Dendritic cell treated with granulocyte-macrophage colony-stimulating factor and Interleukin-4, amounts not matched to agents 40 ng/mL and 50 ng/mL, for 4 days (primary cell): ENCODE data around the gene GALNT6.

Experiments
- H3K27ac Mint-ChIP-seq: one replicate; pipeline ENCODE4 v1.8.0; 2022; ENCODE audit warnings: mild to moderate bottlenecking, mixed read lengths
- H3K27me3 Mint-ChIP-seq: one replicate; pipeline ENCODE4 v1.8.0; 2022; ENCODE audit warnings: mild to moderate bottlenecking, mixed read lengths
- H3K36me3 Mint-ChIP-seq: one replicate; pipeline ENCODE4 v1.8.0; 2022; ENCODE audit warnings: low read depth, mixed read lengths
- H3K4me1 Mint-ChIP-seq: one replicate; pipeline ENCODE4 v1.8.0; 2022; ENCODE audit warnings: low read depth, mixed read lengths
- H3K4me3 Mint-ChIP-seq: one replicate; pipeline ENCODE4 v1.8.0; 2022; ENCODE audit warnings: mild to moderate bottlenecking, moderate library complexity, mixed read lengths
- H3K9me3 Mint-ChIP-seq: one replicate; pipeline ENCODE4 v1.8.0; 2022; ENCODE audit warnings: mixed read lengths
- intact Hi-C: fragments of 100-400 bp; cut with micrococcal nuclease; formaldehyde crosslinking; loops from one replicate; pipeline ENCODE4 v1.15.0; 2022

Gene GALNT6, protein sequence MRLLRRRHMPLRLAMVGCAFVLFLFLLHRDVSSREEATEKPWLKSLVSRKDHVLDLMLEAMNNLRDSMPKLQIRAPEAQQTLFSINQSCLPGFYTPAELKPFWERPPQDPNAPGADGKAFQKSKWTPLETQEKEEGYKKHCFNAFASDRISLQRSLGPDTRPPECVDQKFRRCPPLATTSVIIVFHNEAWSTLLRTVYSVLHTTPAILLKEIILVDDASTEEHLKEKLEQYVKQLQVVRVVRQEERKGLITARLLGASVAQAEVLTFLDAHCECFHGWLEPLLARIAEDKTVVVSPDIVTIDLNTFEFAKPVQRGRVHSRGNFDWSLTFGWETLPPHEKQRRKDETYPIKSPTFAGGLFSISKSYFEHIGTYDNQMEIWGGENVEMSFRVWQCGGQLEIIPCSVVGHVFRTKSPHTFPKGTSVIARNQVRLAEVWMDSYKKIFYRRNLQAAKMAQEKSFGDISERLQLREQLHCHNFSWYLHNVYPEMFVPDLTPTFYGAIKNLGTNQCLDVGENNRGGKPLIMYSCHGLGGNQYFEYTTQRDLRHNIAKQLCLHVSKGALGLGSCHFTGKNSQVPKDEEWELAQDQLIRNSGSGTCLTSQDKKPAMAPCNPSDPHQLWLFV

DNA sequence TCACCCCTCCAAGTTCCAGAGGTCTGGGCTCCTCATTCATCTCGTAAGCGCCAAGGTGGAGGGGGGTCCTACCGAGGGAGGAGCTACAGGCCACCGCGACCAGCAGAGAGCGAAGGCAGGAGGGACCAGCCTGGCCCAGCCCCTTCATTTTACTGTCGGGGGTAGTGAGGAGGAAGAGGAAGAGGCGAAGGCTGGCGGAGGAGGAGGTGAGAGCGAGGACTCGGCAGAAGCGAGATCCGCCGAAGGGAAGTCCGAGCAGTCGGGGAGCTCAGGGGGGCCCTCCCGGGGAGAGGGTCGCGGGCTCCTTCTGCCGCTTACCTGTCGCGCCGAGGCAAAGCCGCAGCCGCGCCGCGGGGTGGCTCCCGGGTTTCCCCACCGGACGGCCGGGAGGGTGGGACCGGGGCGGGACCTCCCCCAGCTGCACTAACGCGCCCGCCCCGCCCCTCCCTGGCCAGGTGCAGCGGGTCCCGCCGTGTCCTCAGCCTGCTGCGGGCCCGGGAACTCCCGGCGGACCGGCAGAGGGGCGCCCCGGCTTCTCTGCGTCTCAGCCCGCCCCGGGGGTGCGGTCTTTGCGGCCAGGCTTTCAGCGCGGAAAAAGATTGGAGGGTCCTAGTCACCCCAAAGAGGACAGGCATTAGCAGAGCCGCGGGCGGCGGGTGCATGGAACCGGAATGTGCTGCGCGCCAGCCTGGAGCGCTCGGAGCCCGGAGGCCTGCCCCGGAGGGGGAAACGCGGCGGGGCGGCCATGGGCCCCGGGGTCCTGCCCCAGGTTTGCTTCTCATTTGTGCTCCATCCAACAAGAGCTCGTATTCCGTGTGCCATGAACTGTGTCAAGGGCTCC lies at the start of gene GALNT6:
GALNT6 (minus strand) TSS at position 124 of the 841 bp plus-strand sequence. CDS start 11,625 bp downstream, outside the sequence.
- Mint-ChIP-seq H3K27me3 (no peaks in the 10 kb centered on the region), H3K4me1 (peaks cover 77% of the 10 kb centered on the region), H3K9me3 (no peaks in the 10 kb centered on the region), H3K27ac (peak within 1 kb of the TSS; percentile 96), H3K4me3 (peak within 1 kb of the TSS; percentile 94), H3K36me3 (peaks cover 8% of the 10 kb centered on the region)
- intact Hi-C loops = no loop called here

DNA sequence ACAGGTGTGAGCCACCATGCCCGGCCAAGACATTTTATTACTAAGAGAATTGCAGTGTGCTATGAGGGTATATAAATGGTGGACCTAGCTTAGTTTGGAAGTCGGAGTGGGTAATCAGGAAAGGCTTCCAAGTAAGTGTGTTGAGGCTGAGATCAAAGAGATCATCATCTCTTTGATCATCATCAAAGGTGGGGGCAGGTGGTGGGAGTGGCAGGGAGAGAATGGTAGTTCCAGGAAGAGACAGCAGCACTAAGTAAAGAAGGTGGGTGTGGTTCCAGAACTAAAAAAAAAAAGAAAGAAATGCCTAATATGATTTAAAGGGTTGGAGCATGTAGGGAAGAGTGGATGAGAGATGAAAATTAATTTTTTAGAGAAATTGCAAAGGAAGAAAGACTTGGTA lies 48.1 kb upstream of the GALNT6 start:
- no peak overlapping the region for H3K27ac Mint-ChIP-seq

DNA sequence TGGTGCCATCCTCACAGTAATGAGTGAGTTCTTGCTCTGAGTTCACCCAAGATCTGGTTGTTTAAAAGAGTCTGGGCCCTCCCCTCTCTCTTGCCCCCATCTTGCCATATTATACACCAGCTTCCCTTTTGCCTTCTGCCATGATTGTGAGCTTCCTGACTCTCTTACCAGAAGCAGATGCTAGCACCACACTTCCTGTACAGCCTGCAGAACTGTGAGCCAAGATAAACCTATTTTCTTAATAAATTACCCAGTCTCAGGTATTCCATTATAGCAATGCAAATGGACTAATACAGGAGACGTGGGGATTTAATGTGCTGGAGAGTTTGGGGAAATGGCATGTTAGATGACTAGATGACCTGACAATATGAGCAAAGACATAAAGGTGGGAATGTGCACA lies 46.2 kb upstream of the GALNT6 start:
- Mint-ChIP-seq H3K9me3 (no peaks in the 10 kb centered on the region), H3K27me3 (peaks cover 1% of the 10 kb centered on the region), H3K4me3 (no peak overlapping the region), H3K27ac (no peak overlapping the region), H3K4me1 (peaks cover 14% of the 10 kb centered on the region), H3K36me3 (no peaks in the 10 kb centered on the region)
- intact Hi-C loops = no loop called here

More for the DNA sequence above, 48.1 kb upstream of the GALNT6 start:
- Mint-ChIP-seq H3K36me3 (no peaks in the 10 kb centered on the region), H3K27me3 (peaks cover 1% of the 10 kb centered on the region), H3K4me3 (no peak overlapping the region), H3K4me1 (peaks cover 9% of the 10 kb centered on the region), H3K9me3 (no peaks in the 10 kb centered on the region)
- intact Hi-C loops = no loop called here

DNA sequence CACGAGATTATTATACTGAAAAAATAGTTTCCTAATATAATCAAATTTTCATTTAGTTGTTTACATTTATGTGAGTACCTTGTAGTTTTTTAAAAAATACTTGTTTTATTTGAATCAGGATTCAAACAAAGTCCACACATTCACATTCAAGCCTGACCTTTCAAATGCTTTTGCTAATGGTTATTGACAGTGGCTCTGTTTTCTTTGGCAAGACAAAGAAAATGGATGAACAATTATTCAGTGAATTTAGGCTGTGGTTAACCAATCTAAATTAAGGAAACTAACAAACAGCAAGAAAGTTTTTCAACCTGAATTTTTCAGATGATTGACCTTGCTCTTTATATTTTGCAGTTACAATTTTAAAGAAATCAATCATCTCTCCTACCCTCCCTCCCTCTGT lies 43.1 kb upstream of the GALNT6 start:
- H3K36me3 Mint-ChIP-seq = no peaks in the 10 kb centered on the region
- H3K4me3 Mint-ChIP-seq = no peak overlapping the region
- peaks cover 2% of the 10 kb centered on the region for H3K27me3 Mint-ChIP-seq
- peaks cover 5% of the 10 kb centered on the region for H3K4me1 Mint-ChIP-seq
- no peaks in the 10 kb centered on the region for H3K9me3 Mint-ChIP-seq
- no peak overlapping the region for H3K27ac Mint-ChIP-seq
- intact Hi-C loops = no loop called here

DNA sequence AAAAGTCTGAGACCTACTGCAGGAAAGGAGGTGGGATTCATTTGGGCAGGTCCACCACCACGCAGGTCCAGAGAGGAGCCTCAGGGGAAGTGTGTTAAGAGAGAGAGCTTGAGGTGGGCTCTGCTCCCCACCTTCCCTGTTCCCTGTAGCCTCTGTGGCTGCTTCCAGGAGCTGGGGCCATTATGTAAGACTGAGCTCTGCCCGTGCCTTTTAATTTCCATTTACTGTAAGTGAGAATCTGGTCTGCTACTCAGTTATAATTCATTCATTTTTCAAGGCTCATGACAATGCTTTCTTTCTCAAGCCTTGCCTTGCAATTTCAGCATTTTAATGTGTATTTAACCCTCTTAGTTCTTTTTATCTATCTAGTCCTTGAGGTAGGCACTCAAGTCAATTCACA lies 41.7 kb upstream of the GALNT6 start:
- no peaks in the 10 kb centered on the region for H3K9me3 Mint-ChIP-seq
- H3K4me3 Mint-ChIP-seq = no peak overlapping the region
- no peaks in the 10 kb centered on the region for H3K36me3 Mint-ChIP-seq
- intact Hi-C loops = no loop called here
- peaks cover 5% of the 10 kb centered on the region for H3K4me1 Mint-ChIP-seq
- peaks cover 2% of the 10 kb centered on the region for H3K27me3 Mint-ChIP-seq
- H3K27ac Mint-ChIP-seq = no peak overlapping the region

DNA sequence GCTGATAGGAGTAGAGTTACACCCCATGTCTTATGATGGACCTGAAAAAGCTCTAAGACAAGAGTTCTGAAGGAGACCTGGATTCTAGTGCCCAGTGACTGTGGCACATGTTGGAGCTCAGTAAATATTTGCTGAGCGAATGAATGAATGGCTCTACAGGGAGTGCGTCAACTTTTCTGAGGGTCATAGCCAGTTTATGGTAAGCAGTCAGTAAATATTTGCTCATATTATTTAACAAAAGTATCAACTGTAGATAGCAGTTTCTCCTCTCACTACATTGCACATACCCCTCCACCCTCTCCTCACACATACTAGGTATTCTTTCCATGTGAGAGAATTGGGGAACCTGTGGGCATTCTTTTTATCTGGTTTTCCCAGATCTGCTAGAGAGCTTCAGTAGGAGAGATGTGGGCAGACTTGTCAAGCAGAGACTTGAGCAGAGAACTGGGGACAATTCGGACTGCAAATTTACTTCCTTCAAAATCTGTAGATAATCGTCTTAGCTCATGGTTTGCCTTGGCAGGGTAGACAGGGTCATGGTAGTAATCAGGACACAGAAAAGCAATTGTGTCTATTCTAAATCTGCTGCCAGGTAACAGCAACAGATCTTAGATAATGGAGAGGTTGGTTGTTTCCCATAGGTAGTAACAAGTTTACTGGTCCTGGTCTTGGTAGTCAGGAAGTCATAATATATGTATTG lies 39.1 kb upstream of the GALNT6 start:
- no peak overlapping the region for H3K4me3 Mint-ChIP-seq
- intact Hi-C loops = no loop called here
- H3K9me3 Mint-ChIP-seq = no peaks in the 10 kb centered on the region
- H3K4me1 Mint-ChIP-seq = peaks cover 6% of the 10 kb centered on the region
- no peaks in the 10 kb centered on the region for H3K36me3 Mint-ChIP-seq
- no peak overlapping the region for H3K27ac Mint-ChIP-seq
- H3K27me3 Mint-ChIP-seq = peaks cover 13% of the 10 kb centered on the region

DNA sequence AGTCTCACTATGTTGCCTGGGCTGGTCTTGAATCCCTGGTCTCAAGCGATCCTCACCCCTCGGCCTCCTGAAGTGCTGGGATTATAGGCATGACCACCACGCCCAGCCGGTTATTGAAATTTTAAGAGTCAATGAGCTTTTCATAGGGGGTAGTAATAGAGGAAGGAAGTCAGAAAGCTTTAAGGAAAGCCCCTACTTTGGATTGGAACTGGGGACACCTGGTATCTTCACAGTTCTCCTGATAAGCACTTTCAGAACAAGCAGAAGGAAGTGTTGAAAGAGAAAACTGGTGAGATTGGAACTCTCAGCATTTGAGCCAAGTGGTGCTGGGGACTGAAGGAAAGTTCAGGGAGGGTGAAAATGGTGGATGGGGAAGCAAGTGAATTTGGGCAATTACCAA lies 38.5 kb upstream of the GALNT6 start:
- Mint-ChIP-seq H3K27ac (no peak overlapping the region), H3K4me3 (no peak overlapping the region), H3K4me1 (peaks cover 12% of the 10 kb centered on the region), H3K36me3 (no peaks in the 10 kb centered on the region), H3K27me3 (peaks cover 19% of the 10 kb centered on the region), H3K9me3 (no peaks in the 10 kb centered on the region)
- intact Hi-C loops = no loop called here

DNA sequence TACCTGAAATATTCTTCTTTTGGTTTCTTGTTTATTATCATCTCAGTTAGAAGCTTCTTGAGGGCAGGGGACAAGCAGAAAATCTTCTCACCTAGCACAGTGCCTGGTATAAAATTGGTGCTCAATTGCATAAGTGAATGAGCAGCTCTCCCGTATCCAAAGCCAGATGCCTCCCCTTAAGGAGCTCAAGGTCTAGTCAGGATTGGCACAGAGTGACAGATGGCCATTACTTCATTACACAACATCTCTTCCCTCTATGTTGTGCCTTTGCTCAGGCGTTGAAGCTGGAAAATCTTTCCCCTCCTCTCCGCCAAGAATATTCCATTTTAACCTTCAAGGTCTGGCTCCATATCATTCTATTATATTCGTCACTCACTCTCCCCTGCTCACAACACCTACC lies 37.0 kb upstream of the GALNT6 start:
- Mint-ChIP-seq H3K4me1 (peaks cover 15% of the 10 kb centered on the region), H3K9me3 (no peaks in the 10 kb centered on the region), H3K36me3 (no peaks in the 10 kb centered on the region), H3K27me3 (peaks cover 31% of the 10 kb centered on the region), H3K27ac (no peak overlapping the region), H3K4me3 (no peak overlapping the region)
- intact Hi-C loops = no loop called here

DNA sequence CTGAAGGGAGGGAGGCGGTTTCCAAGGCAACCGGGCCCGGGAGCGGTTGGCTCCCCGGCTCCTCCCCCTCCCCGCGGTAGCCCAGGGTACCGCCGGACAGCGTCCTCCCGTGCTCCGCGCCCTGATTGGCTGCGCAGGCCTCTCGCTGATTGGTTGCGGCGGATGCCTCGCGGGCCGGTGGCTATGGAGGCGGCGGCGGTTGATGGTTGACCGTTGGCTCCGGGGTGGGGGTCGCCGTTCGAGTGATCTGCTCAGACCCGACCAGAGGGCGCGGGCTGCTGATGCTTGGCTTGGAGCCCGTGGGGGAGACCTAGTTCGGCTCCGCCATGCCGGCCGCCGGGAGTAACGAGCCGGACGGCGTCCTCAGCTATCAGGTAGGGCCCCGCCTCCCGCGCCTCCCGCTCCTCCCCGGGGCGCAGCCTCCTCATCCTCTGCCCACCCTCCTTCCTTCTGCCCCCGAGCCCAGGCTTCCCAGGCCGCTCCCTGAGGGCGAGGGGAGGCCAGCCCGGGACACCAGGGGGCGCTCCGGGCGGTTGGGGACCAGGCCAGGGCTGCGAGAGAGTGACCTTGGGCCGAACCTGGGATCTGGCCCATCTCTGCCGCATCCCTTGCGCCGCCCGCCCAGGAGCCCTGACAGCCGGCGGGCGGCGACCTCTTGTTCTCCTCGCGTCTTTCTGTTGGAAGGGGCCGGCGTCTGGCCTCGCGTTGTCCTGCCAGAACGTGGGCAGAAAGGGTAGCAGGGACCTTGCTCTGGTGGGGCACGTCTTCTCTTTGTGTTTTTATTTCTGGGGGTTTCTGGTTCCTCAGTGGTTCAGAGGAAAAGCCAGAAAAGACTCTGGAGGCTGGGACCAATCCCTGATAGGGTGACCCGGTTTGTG lies 33.7 kb upstream of the GALNT6 start, which contains the start of gene SLC4A8:
SLC4A8 (plus strand) TSS at position 170 of the 878 bp plus-strand sequence; CDS start at position 327, 157 bp downstream.
- peaks cover 31% of the 10 kb centered on the region for H3K27me3 Mint-ChIP-seq
- H3K36me3 Mint-ChIP-seq = no peaks in the 10 kb centered on the region
- intact Hi-C loops = loop anchor here (1.0 kb wide), 1 partner anchor 106 kb away; no protein-coding TSS in a partner anchor
- H3K4me3 Mint-ChIP-seq = peak within 1 kb of the TSS; percentile 63
- no peaks in the 10 kb centered on the region for H3K9me3 Mint-ChIP-seq
- peaks cover 12% of the 10 kb centered on the region for H3K4me1 Mint-ChIP-seq
- no peak within 1 kb of the TSS for H3K27ac Mint-ChIP-seq

DNA sequence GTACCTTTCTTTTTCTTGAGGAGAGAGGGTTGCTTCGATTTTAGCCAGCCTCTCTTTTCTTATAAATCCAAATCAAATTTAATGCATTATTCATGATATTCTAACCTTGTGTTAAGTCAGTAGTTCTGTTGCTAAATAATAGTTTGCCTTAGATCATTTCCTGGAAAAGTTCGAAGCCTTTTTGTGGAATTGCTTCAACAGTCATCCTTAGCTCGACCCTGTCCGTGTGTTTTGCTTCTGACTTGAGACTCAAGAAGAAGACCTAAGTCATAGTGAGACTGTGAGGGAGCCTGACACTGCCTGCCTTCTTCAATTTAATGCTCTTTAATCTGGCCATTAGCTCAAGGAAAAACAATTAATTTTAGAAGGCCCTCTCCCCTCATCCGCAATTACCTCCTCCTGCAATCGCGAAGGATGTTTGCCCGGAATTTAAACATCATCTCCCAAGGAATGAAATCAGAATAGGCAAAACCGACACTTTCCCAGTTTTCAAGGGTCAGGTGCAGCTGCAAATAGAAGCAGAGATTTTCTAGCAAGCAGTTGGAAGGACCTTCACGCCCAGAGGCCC lies 33.0 kb upstream of the GALNT6 start:
- Mint-ChIP-seq H3K9me3 (no peaks in the 10 kb centered on the region), H3K4me1 (peaks cover 12% of the 10 kb centered on the region), H3K27ac (no peak overlapping the region), H3K27me3 (peaks cover 31% of the 10 kb centered on the region), H3K36me3 (no peaks in the 10 kb centered on the region), H3K4me3 (no peak overlapping the region)
- intact Hi-C loops = no loop called here

DNA sequence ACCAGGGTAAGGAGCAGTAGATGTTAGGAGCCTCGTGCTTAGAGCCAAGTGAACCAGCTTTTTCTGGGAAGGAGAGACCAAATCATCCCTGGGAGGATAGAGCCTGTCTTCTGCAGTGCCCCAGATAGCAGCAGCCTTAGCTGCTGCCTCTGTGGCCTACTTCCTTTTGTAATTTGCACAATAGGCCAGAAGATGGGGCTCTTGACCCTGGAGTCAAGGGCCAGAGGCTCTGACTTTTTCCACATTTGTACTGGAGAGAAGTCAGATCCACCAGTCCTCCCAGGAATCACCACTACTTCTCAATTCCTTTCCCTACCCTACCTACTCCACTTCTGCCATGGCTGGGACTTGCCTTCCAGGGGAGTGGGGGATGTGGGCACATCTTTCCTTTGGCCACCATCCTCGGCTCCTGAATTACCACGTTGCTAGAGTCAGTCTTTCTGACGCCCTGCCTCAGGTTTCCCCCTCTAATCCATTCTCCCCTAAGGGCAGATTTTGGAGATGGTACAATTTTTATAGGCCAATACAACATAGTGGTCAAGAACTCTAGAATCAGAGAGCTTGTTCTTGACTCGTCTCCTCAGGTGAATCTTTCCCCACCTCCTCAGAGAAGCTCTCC lies 30.2 kb upstream of the GALNT6 start:
- intact Hi-C loops = loop anchor here (1.0 to 2.0 kb wide), 3 partner anchors 111 to 454 kb away; no protein-coding TSS in a partner anchor
- H3K36me3 Mint-ChIP-seq = no peaks in the 10 kb centered on the region
- H3K9me3 Mint-ChIP-seq = no peaks in the 10 kb centered on the region
- H3K27me3 Mint-ChIP-seq = peaks cover 28% of the 10 kb centered on the region
- peaks cover 12% of the 10 kb centered on the region for H3K4me1 Mint-ChIP-seq
- no peak overlapping the region for H3K4me3 Mint-ChIP-seq
- H3K27ac Mint-ChIP-seq = no peak overlapping the region
